ENCODE data around the gene LDB3. TPM values are rescaled to one million over a fixed set of nuclear protein-coding genes. Genes with fewer than 3 reads are reported as not detected.

LDB3 gene
- total and polyA plus RNA-seq, 2 of the 8 experiments (the other 6 are each of a cell fraction or from before 2014, with no cell fraction given) = 0.20 to 0.43 TPM

GRCh38 chr10:86759073-86759672 is 90.9 kb downstream of the LDB3 start:
- no peak overlapping the region for H4K91ac ChIP-seq (replicated peaks; ENCODE audit: insufficient read length, low read length)
- 6% methylated on average over 3 of the region's 3 CpGs; no CpG with 5 or more reads in 1 of the 2 experiments for WGBS, 2 experiments (ENCODE audit: extremely low coverage in 1 of 2, insufficient coverage in 1 of 2, insufficient read length in 1 of 2, insufficient replicate concordance in 2 of 2, low coverage in 1 of 2, low lambda C conversion rate in 2 of 2, missing lambda C conversion rate in 1 of 2)
- ChIA-PET POLR2A (ENCODE audit: partially characterized antibody) (interaction anchor here (0.9 to 6.1 kb wide), 8 partner anchors 11 to 135 kb away, joined by 3 to 54 read pairs (median 3); no protein-coding TSS in a partner anchor), CTCF (ENCODE audit: partially characterized antibody) (interaction anchor here (1.9 to 3.5 kb wide), 2 partner anchors 11 to 203 kb away, joined by 4 to 11 read pairs; no protein-coding TSS in a partner anchor)
- no peak overlapping the region for H3K4ac ChIP-seq (replicated peaks; ENCODE audit: insufficient read length, low read depth, low read length)
- no peaks in the 10 kb centered on the region for H3K36me3 ChIP-seq (ENCODE audit: control insufficient read depth in 2 of 4, insufficient read depth in 4 of 4, low read length in 3 of 4)
- H3K23ac ChIP-seq (ENCODE audit: insufficient read length) = peak overlapping the region; percentile 1
- no peaks in the 10 kb centered on the region for H3K9me3 ChIP-seq (ENCODE audit: insufficient read depth in 2 of 2, low read depth in 1 of 2, low read length in 1 of 2)
- no peak overlapping the region for H3K14ac ChIP-seq (ENCODE audit: insufficient read length)
- H4K20me1 ChIP-seq (replicated peaks in 1 of 2; ENCODE audit: control insufficient read depth in 1 of 2, insufficient read depth in 2 of 2, low read length in 2 of 2) = peaks cover 6 to 18% of the 10 kb centered on the region in 2 experiments
- H2BK5ac ChIP-seq (ENCODE audit: low read depth, low read length) = no peak overlapping the region
- H3K56ac ChIP-seq (replicated peaks; ENCODE audit: insufficient read length, low read depth, low read length) = no peak overlapping the region
- H3K18ac ChIP-seq (ENCODE audit: extremely low read depth, low read length) = no peak overlapping the region
- no peak overlapping the region for H2AFZ ChIP-seq (ENCODE audit: low read length)
- DNase-seq (ENCODE audit: low read depth in 1 of 2, low spot score in 2 of 2) (no peak), FAIRE-seq (no peak)
- peak overlapping the region in 2 of 4 experiments; percentile 59 to 69; a peak in 2 of 7 replicates for H3K9ac ChIP-seq (replicated peaks in 1 of 4; ENCODE audit: extremely low read depth in 1 of 4, low read depth in 3 of 4, low read length in 3 of 4)
- no peak overlapping the region for H2BK12ac ChIP-seq (ENCODE audit: low read depth, low read length)
- H2AK5ac ChIP-seq (ENCODE audit: low read depth, low read length) = no peak overlapping the region
- H2BK120ac ChIP-seq (replicated peaks; ENCODE audit: low read depth, low read length) = no peak overlapping the region
- H3K79me2 ChIP-seq (ENCODE audit: control insufficient read depth in 1 of 2, insufficient read depth in 2 of 2, low read length in 2 of 2) = peaks cover 44 to 84% of the 10 kb centered on the region in 2 experiments
- no peak overlapping the region for H4K8ac ChIP-seq (ENCODE audit: extremely low read depth, insufficient read depth, low read length)
- peaks cover 0 to 9% (median 8%) of the 10 kb centered on the region in 4 experiments; a peak in 6 of 7 replicates for H3K4me1 ChIP-seq (replicated peaks in 1 of 4; ENCODE audit: control insufficient read depth in 3 of 4, insufficient read depth in 4 of 4, low read length in 3 of 4)
- peak overlapping the region; percentile 71 for H4K5ac ChIP-seq (ENCODE audit: insufficient read length, low read depth, low read length)
- peaks cover 5% of the 10 kb centered on the region; the same call in 1 of the 2 replicates for H3K23me2 ChIP-seq (ENCODE audit: low read depth, low read length)
- H3K27ac ChIP-seq (ENCODE audit: low read depth, low read length) = no peak overlapping the region
- H3K27me3 ChIP-seq (replicated peaks in 1 of 4; ENCODE audit: control insufficient read depth in 3 of 4, extremely low read depth in 1 of 4, insufficient read depth in 3 of 4, low read length in 3 of 4) = no peaks in the 10 kb centered on the region
- no peak overlapping the region for H2BK15ac ChIP-seq (ENCODE audit: low read length)
- peak overlapping the region; percentile 70 to 78 for H3K4me2 ChIP-seq (ENCODE audit: insufficient read depth in 1 of 2, low read depth in 2 of 2, low read length in 2 of 2)
- H3K79me1 ChIP-seq (ENCODE audit: low read depth, low read length) = 0 out of 2 replicates have a peak, but pooled peaks cover 3% of the 10 kb centered on the region
- H2BK20ac ChIP-seq (ENCODE audit: low read length) = no peak overlapping the region
- peak overlapping the region; percentile 79 to 99 (median 88) for H3K4me3 ChIP-seq (ENCODE audit: extremely low read depth in 1 of 4, insufficient read depth in 2 of 4, low read depth in 3 of 4, low read length in 4 of 4)
- no peak for TF ChIP-seq POLR2A (IDR thresholded peaks at IDR 0.05; ENCODE audit: control extremely low read depth in 1 of 2, low read depth in 2 of 2, low read length in 2 of 2)
- no peak for TF ChIP-seq NANOG (IDR thresholded peaks at IDR 0.05; ENCODE audit: insufficient read depth, low read depth, low read length, poor library complexity, severe bottlenecking)
- TF ChIP-seq SP1 (IDR thresholded peaks at IDR 0.05; ENCODE audit: low read depth, low read length) = no peak
- no peak for TF ChIP-seq FOSL1 (IDR thresholded peaks at IDR 0.05; ENCODE audit: insufficient read depth, low read depth, low read length)
- TF ChIP-seq TBP (IDR thresholded peaks at IDR 0.05; ENCODE audit: low read depth, low read length) = no peak
- no peak for TF ChIP-seq CTBP2 (IDR thresholded peaks at IDR 0.05; ENCODE audit: borderline replicate concordance, insufficient read depth, insufficient read length, low read length)
- no peak for TF ChIP-seq POU5F1 (IDR thresholded peaks at IDR 0.05; ENCODE audit: low read depth, low read length)
- TF ChIP-seq SUZ12 (IDR thresholded peaks at IDR 0.05; ENCODE audit: low read length) = no peak
- TF ChIP-seq BACH1 (IDR thresholded peaks at IDR 0.05; ENCODE audit: low read length) = no peak
- TF ChIP-seq EGR1 (IDR thresholded peaks at IDR 0.05; ENCODE audit: borderline replicate concordance, low read depth, low read length) = no peak
- TF ChIP-seq KDM5A (IDR thresholded peaks at IDR 0.05; ENCODE audit: low read length) = no peak
- no peak for TF ChIP-seq BRCA1 (IDR thresholded peaks at IDR 0.05; ENCODE audit: low read depth, low read length)
- no peak for TF ChIP-seq MAFK (IDR thresholded peaks at IDR 0.05; ENCODE audit: low read depth, low read length)
- no peak for TF ChIP-seq CHD1 (IDR thresholded peaks at IDR 0.05; ENCODE audit: low read depth, low read length)

All from H1 (cell line).